ENCODE measurements around the gene TRIM65. TPM values are rescaled to one million over a fixed set of nuclear protein-coding genes. Genes with fewer than 3 reads are reported as not detected.
"Not testable (repeated sequence)": the region's sequence is repeated elsewhere in the genome, so short reads cannot be mapped to it uniquely, and the experiment has no call there.

Gene TRIM65
- polyA plus RNA-seq, 10 donors = 9.2 to 20.8 (median 13.9) TPM

DNA sequence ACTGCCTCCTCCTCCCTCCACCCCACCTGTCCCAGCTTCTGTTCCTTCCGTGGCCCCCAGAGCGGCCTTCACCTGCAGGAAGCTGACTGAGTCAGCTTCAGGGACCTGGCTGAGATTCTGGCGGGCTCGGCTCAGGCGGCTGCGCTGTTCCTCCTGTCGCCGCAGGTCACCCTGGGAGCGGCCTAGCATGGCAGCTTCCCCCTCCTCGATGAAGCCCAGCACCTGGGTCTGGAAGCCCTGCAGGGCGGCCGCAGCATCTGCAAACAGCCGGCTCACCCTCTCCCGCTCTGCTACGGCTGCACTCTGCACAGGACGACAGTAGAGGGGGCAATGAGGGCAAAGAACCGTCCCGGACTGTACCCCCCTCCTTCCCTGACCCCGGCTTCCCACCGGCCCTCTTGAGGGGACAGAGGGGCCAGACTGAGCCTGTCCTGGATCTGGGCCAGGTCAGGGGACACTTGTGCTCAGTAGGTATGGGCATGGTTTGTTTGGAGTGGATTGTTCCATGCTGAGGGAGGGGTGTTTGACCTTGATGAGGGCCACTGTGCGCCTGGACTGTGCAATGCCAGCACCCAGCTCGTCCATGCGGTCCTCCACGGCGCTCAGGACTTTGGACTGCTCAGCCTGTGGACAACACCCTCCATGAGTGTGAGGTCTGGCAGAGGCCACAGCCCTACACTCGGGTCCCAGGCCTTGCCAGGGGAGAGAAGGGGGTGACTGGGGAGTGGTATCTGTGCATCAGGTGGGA is 20.4 kb downstream of the TRIM65 start:
- DNase-seq = peak in 2 of 3 donors; percentile 29 to 50

DNA sequence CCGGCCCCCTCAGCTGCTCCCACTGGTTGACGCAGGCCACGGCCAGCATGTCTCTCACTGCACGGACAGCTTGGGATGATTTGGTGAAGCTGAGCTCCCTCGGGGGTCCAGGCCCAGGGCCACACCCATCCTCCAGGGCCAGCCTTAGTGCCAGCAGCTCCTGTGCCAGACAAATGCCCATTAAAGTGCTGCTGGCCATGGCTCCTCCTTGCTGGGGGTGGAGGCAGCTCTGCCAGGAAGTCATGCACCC is 20.9 kb downstream of the TRIM65 start:
- DNase-seq = no peak

DNA sequence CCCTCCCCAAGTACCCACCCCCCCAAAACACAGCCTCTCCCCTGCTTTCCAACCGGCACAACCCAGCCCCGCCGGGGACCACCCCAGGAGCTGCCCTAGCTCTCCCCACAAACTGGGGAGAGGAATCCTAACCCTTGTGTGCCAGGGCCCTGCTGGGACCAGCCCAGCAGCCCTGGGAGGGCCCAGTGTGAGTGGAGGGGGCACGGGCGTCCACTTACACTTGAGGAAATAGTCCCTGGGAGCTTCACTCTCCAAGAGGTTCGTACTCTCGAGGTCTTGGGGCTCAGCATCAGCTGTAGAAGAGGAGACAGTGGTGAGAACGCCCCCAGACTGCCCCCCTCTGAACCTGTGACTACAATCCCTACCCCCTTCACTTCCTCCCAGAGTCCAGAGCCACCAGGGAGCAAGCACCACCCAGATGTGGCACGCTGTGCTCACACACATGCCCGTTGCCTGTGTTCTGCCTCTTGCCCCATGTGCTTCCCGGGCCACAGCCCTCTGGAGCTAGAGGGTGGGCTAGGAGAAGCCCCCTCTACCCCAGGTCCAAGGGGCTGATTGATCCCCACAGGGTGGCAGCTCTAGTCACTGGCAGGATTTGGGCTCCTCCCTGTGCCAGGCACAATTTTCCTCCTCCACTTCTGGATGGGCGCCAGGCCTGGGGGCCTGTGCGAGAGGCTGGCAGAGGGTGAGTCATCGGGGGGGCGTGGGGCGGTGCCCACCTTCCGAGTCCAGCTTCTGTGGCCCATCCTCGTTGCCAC is 21.4 kb downstream of the TRIM65 start:
- DNase-seq = no peak

DNA sequence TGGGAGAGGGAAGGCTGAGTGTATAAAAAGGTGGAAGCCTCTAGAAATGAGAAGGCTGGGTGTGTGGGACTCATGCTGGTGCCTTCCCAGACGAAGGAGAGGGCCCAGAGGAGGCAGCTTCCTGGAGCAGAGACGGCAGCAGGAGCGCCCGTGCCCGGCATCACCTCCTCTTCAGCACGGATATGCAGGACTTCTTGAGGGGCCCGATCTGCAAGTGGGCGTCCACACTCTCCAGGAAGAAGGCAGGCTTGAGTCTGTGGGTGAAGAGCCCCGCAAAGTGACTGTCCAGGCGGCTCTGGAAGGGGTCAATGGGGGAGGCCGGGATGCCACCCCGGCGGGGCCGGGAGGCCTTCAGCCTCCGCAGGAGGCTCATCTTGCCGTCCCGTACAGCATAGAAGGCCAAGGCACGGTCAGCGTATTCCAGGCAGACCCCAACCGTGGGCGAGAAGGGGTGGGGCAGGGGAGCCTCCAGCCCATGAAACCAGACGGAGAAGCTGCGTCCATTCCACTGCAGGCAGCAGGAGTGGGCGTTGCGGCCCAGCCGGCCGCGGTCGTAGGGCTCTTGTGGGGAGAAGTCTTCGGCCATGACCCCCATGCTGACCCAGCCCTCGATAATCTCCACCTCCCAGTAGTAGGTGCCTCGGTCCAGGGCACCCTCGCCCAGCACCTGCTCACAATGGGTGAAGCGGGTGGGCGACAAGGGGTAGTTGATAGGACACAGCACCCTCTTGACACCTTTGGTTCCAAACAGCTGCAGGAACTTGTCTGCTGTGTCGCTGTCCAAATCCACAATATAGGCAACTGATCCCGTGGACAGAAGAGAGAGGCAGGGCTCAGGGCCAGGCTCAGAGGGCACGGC is 22.2 kb downstream of the TRIM65 start:
- DNase-seq = no peak

GRCh38 chr17:75873587-75874322 is 23.0 kb downstream of the TRIM65 start:
- no peak for DNase-seq

DNA sequence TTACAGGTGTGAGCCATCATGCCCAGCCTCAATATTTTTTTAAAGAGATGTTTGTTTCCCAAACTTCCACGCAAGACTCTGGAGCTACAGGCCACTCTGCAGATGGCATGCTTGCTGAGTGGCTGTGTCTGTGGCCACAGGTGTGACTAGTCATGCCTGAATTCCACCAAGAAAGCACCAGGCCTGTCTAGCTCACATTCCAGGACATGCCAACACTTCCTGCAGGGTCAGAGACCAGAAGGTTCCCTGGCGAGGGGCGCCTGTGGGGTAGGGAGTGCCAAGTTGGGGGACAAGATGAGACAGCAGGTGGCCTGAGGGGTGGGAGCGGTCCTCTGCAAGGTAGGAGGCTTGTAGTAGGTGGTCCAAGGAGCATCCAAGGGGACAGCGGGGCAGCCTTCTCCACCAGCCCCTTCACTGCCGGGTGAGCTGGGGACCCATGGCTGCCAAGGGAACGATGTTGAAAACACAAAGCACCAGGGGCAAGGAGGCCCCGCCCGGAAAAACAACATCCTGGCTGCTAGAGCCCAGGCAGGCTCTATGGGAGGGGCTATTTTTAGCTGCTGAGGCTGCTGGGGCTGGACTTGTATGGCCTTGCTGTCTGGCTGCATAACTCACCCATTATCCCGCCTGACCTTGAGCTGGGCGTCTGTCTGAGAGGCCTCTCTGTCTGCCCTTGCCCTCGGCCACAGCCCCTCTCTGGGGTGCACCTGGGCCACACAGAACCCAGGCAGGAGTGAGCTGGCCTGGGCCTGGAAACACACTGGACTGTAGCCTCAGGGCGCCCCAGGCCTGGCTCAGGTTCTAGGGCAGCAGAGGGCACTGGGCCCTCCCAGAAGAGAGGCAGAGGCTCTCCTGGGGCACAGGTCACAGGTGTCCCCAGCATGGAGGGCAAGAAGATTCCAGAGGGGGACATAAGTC is 24.1 kb downstream of the TRIM65 start:
- peak in 1 of 3 donors; percentile 76 for DNase-seq

- DNase-seq = not testable (repeated sequence)
These were observed 26.5 kb downstream of the TRIM65 start for GRCh38 chr17:75870228-75870627.

DNA sequence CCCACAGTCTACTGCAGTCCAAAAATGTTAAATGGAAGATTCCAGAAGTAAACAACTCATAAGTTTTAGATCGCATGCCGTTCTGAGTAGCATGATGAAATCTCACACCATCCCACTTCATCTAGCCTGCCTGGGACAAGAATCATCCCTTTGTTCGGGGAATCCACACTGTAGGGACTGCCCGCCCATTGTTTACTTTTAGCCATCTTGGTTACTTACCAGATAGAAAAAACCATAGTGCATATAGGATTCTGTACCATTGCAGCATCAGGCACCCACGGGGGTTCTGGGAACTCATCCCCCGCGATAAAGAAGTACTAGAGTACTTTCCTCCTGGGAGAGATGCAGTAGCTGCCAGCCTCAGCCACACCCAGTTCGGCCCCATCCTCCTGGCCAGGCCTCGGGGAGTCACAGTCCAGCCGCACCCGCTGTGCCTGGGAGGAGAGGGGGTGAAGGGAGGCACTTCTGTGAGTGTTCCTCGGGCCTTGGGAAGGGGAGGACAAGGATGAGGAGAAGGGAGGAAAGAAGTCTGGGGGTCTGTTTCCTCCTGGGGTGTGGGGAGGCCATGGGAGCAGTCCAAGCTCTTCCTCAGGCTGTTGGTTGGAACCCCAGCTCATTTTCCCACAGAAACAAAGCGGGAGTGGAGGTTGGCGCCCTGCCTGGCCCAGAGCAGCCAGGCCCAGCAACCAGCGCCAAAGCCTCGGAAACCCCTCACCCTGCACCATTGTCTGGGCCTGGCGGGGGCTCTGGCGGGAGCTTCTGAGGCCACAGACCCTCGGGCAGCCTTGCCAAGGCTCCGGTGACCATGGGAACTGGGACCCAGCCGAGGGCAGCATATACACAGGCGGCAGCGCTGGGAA is 27.2 kb downstream of the TRIM65 start:
- DNase-seq = peak in 2 of 3 donors; percentile 53 to 89

DNA sequence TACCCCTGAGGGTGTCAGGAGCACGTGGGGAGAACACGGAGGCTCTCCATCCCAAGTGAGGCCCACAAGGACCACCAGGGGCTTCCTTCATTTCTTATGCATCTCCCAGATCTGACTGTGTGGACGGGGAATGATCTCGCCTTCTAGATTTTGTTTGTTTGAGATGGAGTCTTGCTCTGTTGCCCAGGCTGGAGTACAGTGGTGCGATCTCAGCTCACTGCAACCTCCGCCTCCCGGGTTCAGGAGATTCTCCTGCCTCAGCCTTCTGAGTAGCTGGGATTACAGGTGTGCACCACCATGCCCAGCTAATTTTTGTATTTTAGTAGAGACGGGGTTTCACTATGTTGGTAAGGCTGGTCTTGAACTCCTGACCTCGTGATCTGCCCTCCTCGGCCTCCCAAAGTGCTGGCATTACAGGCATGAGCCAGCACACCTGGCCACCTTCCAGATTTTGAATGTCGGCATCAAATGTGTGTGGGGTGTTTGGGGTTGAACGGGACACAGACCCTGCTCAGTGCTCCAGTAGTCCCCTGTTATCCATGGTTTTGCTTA is 27.9 kb downstream of the TRIM65 start:
- DNase-seq = not testable (repeated sequence)

GRCh38 chr17:75865404-75866188 is 31.2 kb downstream of the TRIM65 start:
- DNase-seq = not testable (repeated sequence)

DNA sequence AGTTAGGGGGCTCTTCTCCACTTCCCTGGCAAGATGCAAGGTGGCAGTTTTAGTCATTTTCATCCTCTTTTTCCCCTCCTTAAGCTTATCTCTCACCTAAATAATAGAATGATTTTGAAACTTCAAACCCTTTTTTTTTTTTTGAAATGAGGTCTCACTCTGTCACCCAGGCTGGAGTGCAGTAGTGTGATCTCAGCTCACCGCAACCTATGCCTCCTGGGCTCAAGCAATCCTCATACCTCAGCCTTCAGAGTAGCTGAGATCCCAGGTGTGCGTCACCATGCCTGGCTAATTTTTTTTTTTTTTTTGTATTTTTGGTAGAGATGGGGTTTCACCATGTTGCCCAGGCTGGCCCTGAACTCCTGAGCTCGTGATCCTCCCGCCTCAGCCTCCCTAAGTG is 31.9 kb downstream of the TRIM65 start:
- DNase-seq = not testable (repeated sequence)

- peak in 1 of 3 donors; percentile 89 for DNase-seq
These were observed 32.3 kb downstream of the TRIM65 start for GRCh38 chr17:75864448-75864871.

DNA sequence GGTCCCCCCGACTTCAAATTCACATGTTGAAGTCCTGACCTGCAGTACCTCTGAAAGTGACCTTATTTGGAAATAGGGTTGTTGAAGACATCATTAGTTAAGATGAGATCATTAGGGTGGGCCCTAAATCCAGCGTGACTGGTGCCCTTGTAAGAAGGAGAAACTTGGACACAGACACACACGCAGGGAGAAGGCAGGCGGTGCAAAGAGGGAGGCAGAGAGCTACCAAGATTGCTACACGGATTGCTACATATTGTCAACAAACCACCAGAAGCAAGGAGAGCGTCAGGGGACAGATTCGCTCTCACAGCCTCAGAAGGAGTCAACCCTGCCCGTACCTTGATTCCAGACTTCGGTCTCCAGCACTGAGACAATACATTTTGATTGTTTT is 34.8 kb downstream of the TRIM65 start:
- no peak for DNase-seq

- not testable (repeated sequence) for DNase-seq
These were observed 37.4 kb downstream of the TRIM65 start for GRCh38 chr17:75859358-75859757.

- no peak for DNase-seq
These were observed 40.5 kb downstream of the TRIM65 start for GRCh38 chr17:75856062-75856756.

DNA sequence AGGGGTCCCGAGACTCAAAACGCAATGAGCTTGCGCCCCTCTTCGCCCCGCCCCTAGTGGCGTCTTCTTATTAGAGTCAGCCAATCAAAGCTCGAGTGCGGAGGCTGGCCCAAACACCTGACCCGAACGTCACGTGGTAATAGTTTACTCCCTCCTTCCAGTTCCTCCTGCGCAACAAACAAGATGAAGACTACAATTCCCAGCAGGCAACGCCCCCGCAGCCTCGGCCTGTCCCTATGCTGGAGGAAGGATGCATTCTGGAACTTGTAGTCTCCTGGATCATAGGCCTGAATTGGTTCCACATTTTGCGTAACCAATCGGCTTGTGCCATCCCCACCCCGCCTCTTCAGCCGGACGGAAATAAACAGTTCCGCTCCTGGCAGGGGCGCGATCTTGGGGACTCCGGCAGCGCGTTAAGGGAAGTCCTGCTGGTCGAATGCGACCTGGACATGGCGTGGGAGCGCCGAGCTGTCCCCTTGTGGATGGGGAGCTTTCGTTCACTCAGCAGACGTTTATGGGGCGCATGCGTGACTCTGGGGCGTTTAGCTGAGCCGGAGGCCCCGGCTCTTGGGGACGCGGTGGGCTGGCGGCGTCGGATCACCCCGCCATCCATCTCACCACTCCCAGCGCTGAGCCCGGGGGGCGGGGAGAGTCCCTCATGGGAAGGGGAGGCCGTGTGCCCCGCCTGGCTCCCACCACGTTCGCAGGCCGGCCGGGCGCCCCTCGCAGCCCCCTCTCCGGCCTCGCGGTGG is 41.3 kb downstream of the TRIM65 start, which contains the start of gene WBP2:
TSS of gene WBP2 (minus strand) at position 26 of the 752 bp plus-strand sequence. CDS start 38 bp downstream, outside the sequence.
- DNase-seq = peak; percentile 100

DNA sequence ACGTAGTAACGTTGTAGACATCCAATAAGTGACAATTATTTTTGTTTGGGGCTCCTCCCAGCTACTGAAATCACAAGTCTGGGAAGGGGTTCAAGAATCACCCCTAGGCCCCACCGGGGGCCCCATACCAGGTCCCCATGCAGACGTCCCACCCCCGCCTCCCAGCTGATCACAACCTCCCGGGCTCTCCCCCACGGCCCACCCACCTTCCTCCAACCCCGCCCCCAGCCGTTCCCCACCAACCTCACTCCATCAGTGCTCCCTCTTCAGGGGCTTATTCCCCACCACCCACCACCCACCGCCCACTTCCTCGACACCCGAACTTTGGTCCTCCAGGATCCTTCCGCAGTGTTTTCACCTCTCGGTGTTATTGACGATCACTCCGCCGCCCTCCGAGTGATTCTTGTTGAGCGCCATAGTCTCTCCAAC is 41.9 kb downstream of the TRIM65 start:
- no peak for DNase-seq

All from muscle of back (tissue), 11 donors.